Cardiac muscle cell (in vitro differentiated cells and primary cell): ENCODE results near the gene ARFGAP3. TPM values are rescaled to one million over a fixed set of nuclear protein-coding genes. Genes with fewer than 3 reads are reported as not detected.
A peak's percentile ranks its signal among the peaks of the same experiment; 100 is the strongest.

Experiments
- DNase-seq, 2 donors: peaks; one replicate each; pipeline versions ENCODE4 v3.0.0 to v3.0.0-alpha.2; 2010 to 2017; ENCODE audit warnings: low read depth in 1 of 2, low spot score in 1 of 2
- H3K27ac ChIP-seq: fragments of 200-600 bp; sonication (generic); 2 replicates; pipeline ENCODE4 v1.5.1; 2016
- H3K27me3 ChIP-seq: fragments of 200-600 bp; sonication (generic); 2 replicates; pipeline ENCODE4 v1.6.0; 2016; ENCODE audit warnings: control low read depth
- H3K36me3 ChIP-seq: fragments of 200-600 bp; sonication (generic); 2 replicates; pipeline ENCODE4 v1.5.1; 2016; ENCODE audit warnings: control low read depth
- H3K4me1 ChIP-seq: fragments of 200-600 bp; sonication (generic); 2 replicates; pipeline ENCODE4 v1.8.1; 2017; ENCODE audit warnings: low read depth, mild to moderate bottlenecking, mixed run types
- H3K4me3 ChIP-seq: fragments of 200-600 bp; sonication (generic); 2 replicates; pipeline ENCODE4 v1.5.1; 2016; ENCODE audit warnings: mild to moderate bottlenecking
- H3K9me3 ChIP-seq: fragments of 200-600 bp; sonication (generic); 2 replicates; pipeline ENCODE4 v1.5.1; 2017; ENCODE audit warnings: low read depth, mild to moderate bottlenecking, control low read depth
- polyA plus RNA-seq: library from polyadenylated mRNA; unstranded; fragments of >200 nt; fragmentation: Nextera tagmentation; extraction: Ambion mirVana; gene quantifications from 2 replicates; pipeline ENCODE4 v1.2.1, GENCODE V29; 2016
- total RNA-seq: library from RNA; depleted of rRNA; stranded (reverse); fragments of >200 nt; gene quantifications from 2 replicates; pipeline ENCODE4 v1.2.3, GENCODE V29; 2016
- TF ChIP-seq, protein P1 (sequence below): IDR thresholded peaks from 2 replicates; pipeline ENCODE4 v1.5.1; 2012; ENCODE audit warnings: low read depth, mild to moderate bottlenecking, low read length

The ARFGAP3 gene
- total and polyA plus RNA-seq, 2 experiments from 2014 or later: 26.3 to 38.2 TPM

DNA sequence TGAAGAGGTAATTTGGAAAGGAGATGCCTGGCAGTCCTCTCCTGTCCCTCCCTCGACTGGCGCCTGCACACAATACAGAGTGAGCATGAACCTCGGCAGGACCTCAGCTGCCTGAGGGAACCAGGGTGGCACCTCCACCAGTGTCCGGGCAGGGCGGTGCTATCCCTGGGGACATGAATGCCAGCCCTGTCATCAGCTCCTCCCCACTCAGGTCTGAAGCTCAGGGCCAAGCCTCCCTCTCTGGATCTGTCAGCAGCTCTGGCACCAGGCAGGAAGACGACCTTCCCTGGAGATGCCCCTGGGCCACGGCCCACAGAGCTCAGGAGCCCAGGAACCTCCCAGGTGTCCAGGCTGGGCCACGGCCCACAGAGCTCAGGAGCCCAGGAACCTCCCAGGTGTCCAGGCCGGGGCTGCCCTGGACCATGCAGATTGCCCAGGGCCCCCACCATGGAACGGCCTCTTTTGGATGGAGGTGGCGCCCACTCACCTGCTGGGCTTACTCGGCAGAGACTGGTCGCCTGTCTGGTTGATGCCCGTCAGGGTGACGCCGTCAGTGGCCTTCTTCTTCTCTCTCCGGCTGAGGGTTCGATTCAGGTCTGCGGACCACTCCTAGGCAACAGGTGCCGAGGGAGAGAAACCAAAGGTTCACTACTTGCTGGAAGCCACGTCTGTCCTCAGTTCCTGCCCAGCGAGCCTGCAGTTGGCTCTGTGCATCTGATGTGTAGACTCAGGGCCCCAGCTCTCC is 21.7 kb upstream of the ARFGAP3 start:
- TF ChIP-seq, protein P1, sequence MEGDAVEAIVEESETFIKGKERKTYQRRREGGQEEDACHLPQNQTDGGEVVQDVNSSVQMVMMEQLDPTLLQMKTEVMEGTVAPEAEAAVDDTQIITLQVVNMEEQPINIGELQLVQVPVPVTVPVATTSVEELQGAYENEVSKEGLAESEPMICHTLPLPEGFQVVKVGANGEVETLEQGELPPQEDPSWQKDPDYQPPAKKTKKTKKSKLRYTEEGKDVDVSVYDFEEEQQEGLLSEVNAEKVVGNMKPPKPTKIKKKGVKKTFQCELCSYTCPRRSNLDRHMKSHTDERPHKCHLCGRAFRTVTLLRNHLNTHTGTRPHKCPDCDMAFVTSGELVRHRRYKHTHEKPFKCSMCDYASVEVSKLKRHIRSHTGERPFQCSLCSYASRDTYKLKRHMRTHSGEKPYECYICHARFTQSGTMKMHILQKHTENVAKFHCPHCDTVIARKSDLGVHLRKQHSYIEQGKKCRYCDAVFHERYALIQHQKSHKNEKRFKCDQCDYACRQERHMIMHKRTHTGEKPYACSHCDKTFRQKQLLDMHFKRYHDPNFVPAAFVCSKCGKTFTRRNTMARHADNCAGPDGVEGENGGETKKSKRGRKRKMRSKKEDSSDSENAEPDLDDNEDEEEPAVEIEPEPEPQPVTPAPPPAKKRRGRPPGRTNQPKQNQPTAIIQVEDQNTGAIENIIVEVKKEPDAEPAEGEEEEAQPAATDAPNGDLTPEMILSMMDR: no peak
- Histone ChIP-seq H3K36me3 (peaks cover 17% of the 10 kb centered on the region), H3K4me3 (no peak overlapping the region), H3K4me1 (peaks cover 6% of the 10 kb centered on the region), H3K27me3 (no peaks in the 10 kb centered on the region), H3K27ac (no peak overlapping the region), H3K9me3 (no peaks in the 10 kb centered on the region)
- no peak for DNase-seq

DNA sequence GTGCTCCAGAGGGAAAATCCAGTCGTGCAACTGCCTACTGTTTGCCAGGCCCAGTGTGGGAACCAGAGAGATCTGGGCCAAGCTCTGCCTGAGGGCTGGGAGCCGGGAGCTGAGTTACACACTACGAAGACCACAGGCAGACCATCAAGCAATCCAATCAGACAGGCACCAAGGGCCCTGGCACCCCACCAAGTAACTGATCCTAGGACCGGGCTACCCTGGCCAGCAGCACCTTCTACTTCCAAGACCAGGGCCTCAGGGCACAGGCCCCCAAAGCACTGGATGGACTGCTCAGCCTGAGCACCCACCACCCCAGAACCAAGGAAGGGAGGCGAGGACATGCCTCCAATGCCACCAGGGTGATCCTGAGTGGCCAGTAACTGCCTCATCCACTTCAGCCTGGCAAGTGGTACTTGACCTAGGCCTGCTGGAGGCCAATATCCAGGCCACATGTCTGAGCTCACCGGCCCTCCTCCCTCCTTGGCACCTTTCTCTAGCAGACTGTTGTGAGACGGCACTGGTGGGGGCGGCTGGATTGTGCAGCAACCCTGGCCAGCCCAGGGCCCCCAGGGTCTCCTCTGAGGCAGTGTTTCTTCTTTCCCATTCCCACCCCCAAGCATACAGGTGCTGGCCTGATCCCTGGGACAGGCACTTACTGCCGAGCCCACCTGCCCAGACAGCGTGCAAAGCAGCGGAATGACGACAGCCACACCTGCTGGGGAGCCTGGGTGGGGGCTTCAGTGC is 20.7 kb upstream of the ARFGAP3 start:
- no peak overlapping the region for H3K4me3 ChIP-seq
- TF ChIP-seq, protein P1: no peak
- H3K9me3 ChIP-seq: no peaks in the 10 kb centered on the region
- peaks cover 6% of the 10 kb centered on the region for H3K4me1 ChIP-seq
- no peak overlapping the region for H3K27ac ChIP-seq
- H3K27me3 ChIP-seq: no peaks in the 10 kb centered on the region
- H3K36me3 ChIP-seq: peaks cover 15% of the 10 kb centered on the region
- peak in 1 of 2 donors; percentile 51 for DNase-seq

DNA sequence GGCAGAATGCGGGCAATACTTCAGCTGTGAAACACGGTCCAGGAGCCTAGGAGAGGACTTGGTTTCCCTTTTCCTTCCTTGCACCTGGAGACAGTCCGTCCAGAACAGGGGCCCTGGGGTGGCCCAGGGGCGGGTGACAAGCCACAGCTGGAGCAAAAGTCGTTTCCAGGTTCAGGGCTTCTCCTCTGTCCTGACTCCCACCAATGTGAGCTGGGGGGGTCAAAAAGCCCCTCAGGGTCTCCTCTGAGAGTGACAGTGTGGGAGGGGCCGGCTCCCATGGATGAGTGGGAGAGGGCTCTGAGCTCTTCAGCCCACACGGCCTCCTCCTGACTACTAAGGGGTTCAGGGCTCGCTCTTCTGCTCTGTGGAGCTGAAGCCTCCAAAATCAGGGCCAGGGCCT is 20.1 kb upstream of the ARFGAP3 start:
- Histone ChIP-seq H3K36me3 (peaks cover 17% of the 10 kb centered on the region), H3K4me3 (no peak overlapping the region), H3K4me1 (peaks cover 6% of the 10 kb centered on the region), H3K27me3 (no peaks in the 10 kb centered on the region), H3K27ac (no peak overlapping the region), H3K9me3 (no peaks in the 10 kb centered on the region)
- TF ChIP-seq, protein P1: no peak
- no peak for DNase-seq

DNA sequence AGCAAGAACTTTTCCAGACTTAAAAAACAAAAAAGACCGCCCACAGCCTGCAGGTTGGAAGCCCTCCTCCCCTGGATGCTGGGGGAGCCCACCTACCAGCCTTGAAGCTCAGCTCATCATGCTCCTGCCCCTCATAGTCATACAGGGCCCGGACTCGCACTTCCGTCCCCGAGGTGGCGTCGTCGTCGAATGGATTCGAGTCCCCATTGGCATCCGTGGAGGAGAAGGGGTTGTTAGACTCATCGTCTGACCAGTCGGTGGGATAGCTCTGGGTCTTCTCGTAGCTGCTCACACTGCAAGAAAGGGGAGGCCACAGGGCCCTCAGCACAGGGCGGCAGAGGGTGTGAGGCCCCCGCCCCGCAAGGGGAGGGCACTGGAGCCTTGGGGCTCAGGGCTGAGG is 19.0 kb upstream of the ARFGAP3 start:
- H3K36me3 ChIP-seq: peaks cover 17% of the 10 kb centered on the region

DNA sequence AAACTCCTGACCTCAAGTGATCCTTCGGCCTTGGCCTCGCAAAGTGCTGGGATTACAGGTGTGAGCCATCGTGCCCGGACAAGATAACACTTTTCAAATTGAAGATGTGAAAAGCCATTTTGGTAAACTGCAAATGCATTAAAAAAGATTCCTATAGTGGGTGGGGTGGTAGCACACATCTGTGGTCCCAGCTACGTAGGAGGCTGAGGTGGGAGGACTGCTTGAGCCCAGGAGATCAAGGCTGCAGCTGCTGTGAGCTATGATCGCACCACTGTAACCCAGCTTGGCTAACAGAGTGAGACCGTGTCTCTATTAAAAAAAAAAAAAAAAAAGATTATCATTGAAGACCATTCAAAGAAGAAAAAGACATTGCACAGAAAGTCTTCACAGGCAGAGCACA is 16.9 kb upstream of the ARFGAP3 start:
- Histone ChIP-seq H3K36me3 (peaks cover 20% of the 10 kb centered on the region), H3K9me3 (no peaks in the 10 kb centered on the region), H3K4me1 (peaks cover 6% of the 10 kb centered on the region), H3K27me3 (no peaks in the 10 kb centered on the region), H3K4me3 (no peak overlapping the region), H3K27ac (no peak overlapping the region)
- no peak for DNase-seq
- TF ChIP-seq, protein P1: no peak

More for the DNA sequence above, 19.0 kb upstream of the ARFGAP3 start:
- H3K4me1 ChIP-seq: peaks cover 6% of the 10 kb centered on the region
- H3K27me3 ChIP-seq: no peaks in the 10 kb centered on the region
- no peak overlapping the region for H3K4me3 ChIP-seq
- no peaks in the 10 kb centered on the region for H3K9me3 ChIP-seq
- no peak for DNase-seq
- TF ChIP-seq, protein P1: no peak
- H3K27ac ChIP-seq: no peak overlapping the region
